ENCODE measurements around the gene NR2F1. TPM values are rescaled to one million over a fixed set of nuclear protein-coding genes. Genes with fewer than 3 reads are reported as not detected.

Gene NR2F1
- total and polyA plus RNA-seq, 2 donors (not counting 3 experiments of a cell fraction or from before 2014, with no cell fraction given), result 21.5 to 38.7 TPM

- no peaks in the 10 kb centered on the region for H4K20me1 ChIP-seq (replicated peaks; ENCODE audit: control insufficient read depth, extremely low read depth, insufficient read depth, low read length)
- H3K27me3 ChIP-seq (ENCODE audit: control insufficient read depth in 2 of 2, insufficient read depth in 2 of 2, low read length in 2 of 2), result no peaks in the 10 kb centered on the region
- H3K79me2 ChIP-seq (ENCODE audit: control insufficient read depth, insufficient read depth, low read length), result no peaks in the 10 kb centered on the region
- no peak overlapping the region for H3K27ac ChIP-seq (ENCODE audit: insufficient read depth, low read depth, low read length)
- peaks cover 7% of the 10 kb centered on the region for H3K4me1 ChIP-seq (ENCODE audit: control insufficient read depth, extremely low read depth, insufficient read depth, low read length)
- no peaks in the 10 kb centered on the region for H3K9me1 ChIP-seq (replicated peaks; ENCODE audit: control insufficient read depth, extremely low read depth, insufficient read depth, low read length)
- FAIRE-seq (no peak), DNase-seq (ENCODE audit: low read depth, low spot score) (no peak)
- H3K9ac ChIP-seq (replicated peaks; ENCODE audit: extremely low read depth, insufficient read depth, low read length), result no peak overlapping the region
- intact Hi-C loops (cut with micrococcal nuclease), result loop anchor here (5.0 kb wide), 1 partner anchor 94 kb away; no protein-coding TSS in a partner anchor
- no peak overlapping the region for H3K4me2 ChIP-seq (ENCODE audit: insufficient read depth, low read length)
- CTCF ChIA-PET, result interaction anchor here (0.7 kb wide), 1 partner anchor 16 kb away, joined by 3 read pairs; no protein-coding TSS in a partner anchor
- no peak for TF ChIP-seq POLR2AphosphoS5 (IDR thresholded peaks at IDR 0.05; ENCODE audit: insufficient read depth, low read depth, low read length)
- TF ChIP-seq MYC (IDR thresholded peaks at IDR 0.05; ENCODE audit: low read depth, low read length), result no peak
- TF ChIP-seq GATA2 (IDR thresholded peaks at IDR 0.05; ENCODE audit: insufficient read depth, insufficient read length, low read depth, low read length), result no peak
- no peak for TF ChIP-seq JUN (IDR thresholded peaks at IDR 0.05; ENCODE audit: borderline replicate concordance, insufficient read depth, insufficient read length, low read depth)
- TF ChIP-seq CTCF (IDR thresholded peaks at IDR 0.05; ENCODE audit: extremely low read depth in 1 of 2, insufficient read depth in 1 of 2, low read depth in 1 of 2, low read length in 2 of 2), result no peak
- no peak for TF ChIP-seq FOS (IDR thresholded peaks at IDR 0.05; ENCODE audit: borderline replicate concordance, insufficient read depth, low read length)
- no peak for TF ChIP-seq MAX (IDR thresholded peaks at IDR 0.05; ENCODE audit: insufficient read depth, insufficient read length)
- TF ChIP-seq POLR2A (IDR thresholded peaks at IDR 0.05; ENCODE audit: low read depth, low read length), result no peak
- TF ChIP-seq EZH2 (IDR thresholded peaks at IDR 0.05; ENCODE audit: borderline replicate concordance, low read depth, low read length, severe bottlenecking), result no peak
- BruUV-seq (replicated peaks), result no TSS peak
- dilution Hi-C loops (cut with MboI; ENCODE audit: extremely low pct_ligation_motif_present, low sequenced_read_pairs), result no loop called here
- no peak overlapping the region for H3K4me3 ChIP-seq (replicated peaks in 1 of 3; ENCODE audit: insufficient read depth in 1 of 3, low read depth in 1 of 3, low read length in 3 of 3)
- no peak overlapping the region for H2AFZ ChIP-seq (ENCODE audit: low read depth, low read length)
- no peaks in the 10 kb centered on the region for H3K36me3 ChIP-seq (ENCODE audit: control insufficient read depth in 2 of 2, extremely low read depth in 1 of 2, insufficient read depth in 2 of 2, low read length in 2 of 2)
- H3K9me3 ChIP-seq (replicated peaks; ENCODE audit: control insufficient read depth, insufficient read depth, low read length), result no peaks in the 10 kb centered on the region
- POLR2A ChIA-PET, result no interaction called here
Measured at GRCh38 chr5:93623153-93623552, 40.1 kb downstream of the NR2F1 start.
